NB4 (cell line): Measurements from ENCODE around the gene ALDH1A2.

Experiments
- DNase-seq: peaks from one replicate; pipeline ENCODE4 v3.0.0; 2010; ENCODE audit warnings: low read depth
- H3K4me3 ChIP-seq: one replicate; pipeline ENCODE4 v1.5.1; 2011; ENCODE audit warnings: mild to moderate bottlenecking, low read depth, low read length, moderate library complexity
- CTCF ChIP-seq: IDR thresholded peaks from one replicate; pipeline ENCODE4 v1.5.1; 2012; ENCODE audit warnings: low read depth, low read length
- MYC ChIP-seq: IDR thresholded peaks from 2 replicates; pipeline ENCODE4 v1.6.1; 2011; ENCODE audit warnings: low read depth, low read length
- POLR2A ChIP-seq: IDR thresholded peaks from 2 replicates; pipeline ENCODE4 v1.6.1; 2011; ENCODE audit warnings: mild to moderate bottlenecking; ENCODE audit not compliant: insufficient read length; ENCODE audit errors: extremely low read depth
- TF ChIP-seq, protein P1 (sequence below): IDR thresholded peaks from 2 replicates; pipeline ENCODE4 v1.6.1; 2011; ENCODE audit warnings: low read depth, low read length

The ALDH1A2 gene

GRCh38 chr15:58062175-58062574, 3.3 kb downstream of the ALDH1A2 start:
- DNase-seq, result no peak
- TF ChIP-seq MYC (no peak), CTCF (no peak), POLR2A (no peak)
- TF ChIP-seq, protein P1, sequence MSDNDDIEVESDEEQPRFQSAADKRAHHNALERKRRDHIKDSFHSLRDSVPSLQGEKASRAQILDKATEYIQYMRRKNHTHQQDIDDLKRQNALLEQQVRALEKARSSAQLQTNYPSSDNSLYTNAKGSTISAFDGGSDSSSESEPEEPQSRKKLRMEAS, result no peak
- H3K4me3 ChIP-seq, result no peak overlapping the region

GRCh38 chr15:58060575-58060974, 4.9 kb downstream of the ALDH1A2 start:
- no peak for DNase-seq
- H3K4me3 ChIP-seq, result no peak overlapping the region
- TF ChIP-seq MYC (no peak), POLR2A (no peak), CTCF (no peak)
- TF ChIP-seq, protein P1, result no peak

DNA sequence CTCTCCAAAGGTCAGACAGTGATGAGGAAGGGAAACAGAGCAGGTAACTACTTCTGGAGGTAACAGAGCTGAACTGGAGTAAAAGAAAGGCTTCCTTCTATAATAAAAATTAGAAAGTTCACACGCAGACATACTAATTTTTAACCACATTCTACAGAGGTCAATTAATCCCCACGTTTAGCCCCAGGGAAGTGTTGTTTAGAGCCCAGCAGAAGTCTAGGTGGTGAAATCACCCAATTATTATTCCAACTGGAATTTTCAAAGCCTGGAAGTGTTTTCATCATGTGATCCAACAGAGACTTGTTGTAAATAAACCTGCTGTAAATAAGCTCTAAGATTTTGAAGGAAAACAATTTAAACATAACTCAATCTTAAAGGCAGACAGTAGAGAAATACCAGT, 6.8 kb downstream of the ALDH1A2 start:
- no peak for DNase-seq

DNA sequence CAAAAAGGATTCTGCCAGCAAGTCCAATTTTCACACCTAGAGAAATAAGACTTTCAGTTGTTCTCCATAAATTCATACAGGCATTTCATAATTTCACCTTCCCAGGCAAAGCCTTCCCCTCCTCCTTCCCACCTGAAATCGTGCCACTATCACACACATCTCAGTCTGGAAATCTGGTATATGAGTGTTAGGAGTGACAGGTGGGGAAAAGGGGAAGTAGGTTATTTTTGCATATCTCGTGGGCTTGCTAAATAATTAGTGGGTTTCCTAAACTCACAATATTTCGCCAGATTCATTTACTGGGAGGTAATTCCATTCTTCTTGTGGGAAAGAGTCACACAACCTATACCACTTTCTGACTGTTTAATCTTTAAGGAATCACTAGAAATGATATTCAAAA, 7.4 kb downstream of the ALDH1A2 start:
- no peak overlapping the region for H3K4me3 ChIP-seq
- TF ChIP-seq CTCF (no peak), MYC (no peak), POLR2A (no peak)
- TF ChIP-seq, protein P1, result no peak

More for the DNA sequence above, 6.8 kb downstream of the ALDH1A2 start:
- H3K4me3 ChIP-seq, result no peak overlapping the region
- TF ChIP-seq POLR2A (no peak), CTCF (no peak), MYC (no peak)
- TF ChIP-seq, protein P1, result no peak

DNA sequence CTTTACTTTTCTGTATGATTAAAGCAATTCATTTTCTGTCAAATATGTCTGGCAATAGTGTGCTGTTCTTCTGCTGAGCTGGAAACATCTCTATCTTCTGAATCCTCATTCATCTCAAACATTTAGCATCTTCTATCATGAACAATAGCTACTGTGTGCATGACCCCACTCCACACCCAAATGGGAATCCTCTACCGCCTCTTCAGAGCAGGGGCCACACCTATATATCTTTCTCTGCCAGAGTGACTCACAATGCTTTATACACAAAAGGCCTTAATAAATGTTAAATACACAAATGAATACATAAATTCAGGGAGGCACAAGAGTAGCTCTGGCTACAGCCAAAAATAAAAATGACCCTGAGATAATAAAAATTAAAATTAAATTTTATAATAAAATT, 8.0 kb downstream of the ALDH1A2 start:
- no peak overlapping the region for H3K4me3 ChIP-seq
- no peak for DNase-seq
- TF ChIP-seq, protein P1, result no peak
- TF ChIP-seq POLR2A, result no peak

More for the DNA sequence above, 7.4 kb downstream of the ALDH1A2 start:
- no peak for DNase-seq

- no peak for DNase-seq
- H3K4me3 ChIP-seq, result no peak overlapping the region
- no peak for TF ChIP-seq CTCF
- TF ChIP-seq, protein P1, result no peak
- no peak for TF ChIP-seq POLR2A
- no peak for TF ChIP-seq MYC
Observed at GRCh38 chr15:58056015-58056414, 9.5 kb downstream of the ALDH1A2 start.
